Ishikawa (cell line): ENCODE measurements around the gene HAND1.

Source experiments
- CEBPB ChIP-seq: IDR thresholded peaks from 2 replicates; pipeline ENCODE4 v1.6.1; 2012
- CREB1 ChIP-seq: IDR thresholded peaks from 2 replicates; pipeline ENCODE4 v1.6.1; 2012; ENCODE audit warnings: low read depth
- EGR1 ChIP-seq: IDR thresholded peaks from 2 replicates; pipeline ENCODE4 v1.6.1; 2012
- EP300 ChIP-seq: IDR thresholded peaks from 2 replicates; pipeline ENCODE4 v1.6.1; 2012; ENCODE audit warnings: borderline replicate concordance
- FOXM1 ChIP-seq: IDR thresholded peaks from 2 replicates; pipeline ENCODE4 v1.6.1; 2012; ENCODE audit warnings: low read depth, borderline replicate concordance
- NFIC ChIP-seq: IDR thresholded peaks from 2 replicates; pipeline ENCODE4 v1.6.1; 2012
- RAD21 ChIP-seq: IDR thresholded peaks from 2 replicates; pipeline ENCODE4 v1.6.1; 2012; ENCODE audit warnings: low read depth
- TAF1 ChIP-seq: IDR thresholded peaks from 2 replicates; pipeline ENCODE4 v1.6.1; 2012; ENCODE audit warnings: low read depth, mild to moderate bottlenecking
- TCF12 ChIP-seq: IDR thresholded peaks from 2 replicates; pipeline ENCODE4 v1.6.1; 2012; ENCODE audit warnings: low read depth
- TEAD4 ChIP-seq: IDR thresholded peaks from 2 replicates; pipeline ENCODE4 v1.6.1; 2012
- YY1 ChIP-seq: IDR thresholded peaks from 2 replicates; pipeline ENCODE4 v1.6.1; 2012; ENCODE audit warnings: low read depth
- ZBTB7A ChIP-seq: IDR thresholded peaks from 2 replicates; pipeline ENCODE4 v1.6.1; 2012; ENCODE audit warnings: low read depth
- TF ChIP-seq, protein P1 (sequence below): IDR thresholded peaks from 2 replicates; pipeline ENCODE4 v1.6.1; 2012; ENCODE audit warnings: low read depth, mild to moderate bottlenecking
- TF ChIP-seq, protein P2 (sequence below): IDR thresholded peaks from 2 replicates; pipeline ENCODE4 v1.6.1; 2012
- TF ChIP-seq, protein P3 (sequence below): IDR thresholded peaks from 2 replicates; pipeline ENCODE4 v1.6.1; 2012

Gene HAND1

DNA sequence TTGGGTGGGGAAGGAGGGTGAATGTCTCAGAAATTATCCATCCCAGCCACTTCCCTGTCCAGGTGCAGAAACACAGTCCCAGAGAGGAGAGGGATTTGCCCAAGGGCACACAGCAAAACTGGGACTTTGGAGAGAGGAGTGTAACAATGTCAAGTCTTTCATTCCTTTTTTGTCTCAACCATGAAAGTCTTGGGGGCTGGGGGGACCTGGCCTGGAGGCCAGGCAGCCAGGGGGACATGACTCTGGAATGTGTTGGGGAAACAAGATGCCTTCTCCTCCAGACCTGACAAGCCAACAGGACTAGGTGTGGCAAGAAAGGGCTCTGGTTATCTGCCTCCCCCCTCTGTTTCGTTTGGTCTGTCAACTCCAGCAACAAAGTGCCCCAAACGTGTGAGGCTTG is 13.9 kb upstream of the HAND1 start:
- TF ChIP-seq, protein P1, sequence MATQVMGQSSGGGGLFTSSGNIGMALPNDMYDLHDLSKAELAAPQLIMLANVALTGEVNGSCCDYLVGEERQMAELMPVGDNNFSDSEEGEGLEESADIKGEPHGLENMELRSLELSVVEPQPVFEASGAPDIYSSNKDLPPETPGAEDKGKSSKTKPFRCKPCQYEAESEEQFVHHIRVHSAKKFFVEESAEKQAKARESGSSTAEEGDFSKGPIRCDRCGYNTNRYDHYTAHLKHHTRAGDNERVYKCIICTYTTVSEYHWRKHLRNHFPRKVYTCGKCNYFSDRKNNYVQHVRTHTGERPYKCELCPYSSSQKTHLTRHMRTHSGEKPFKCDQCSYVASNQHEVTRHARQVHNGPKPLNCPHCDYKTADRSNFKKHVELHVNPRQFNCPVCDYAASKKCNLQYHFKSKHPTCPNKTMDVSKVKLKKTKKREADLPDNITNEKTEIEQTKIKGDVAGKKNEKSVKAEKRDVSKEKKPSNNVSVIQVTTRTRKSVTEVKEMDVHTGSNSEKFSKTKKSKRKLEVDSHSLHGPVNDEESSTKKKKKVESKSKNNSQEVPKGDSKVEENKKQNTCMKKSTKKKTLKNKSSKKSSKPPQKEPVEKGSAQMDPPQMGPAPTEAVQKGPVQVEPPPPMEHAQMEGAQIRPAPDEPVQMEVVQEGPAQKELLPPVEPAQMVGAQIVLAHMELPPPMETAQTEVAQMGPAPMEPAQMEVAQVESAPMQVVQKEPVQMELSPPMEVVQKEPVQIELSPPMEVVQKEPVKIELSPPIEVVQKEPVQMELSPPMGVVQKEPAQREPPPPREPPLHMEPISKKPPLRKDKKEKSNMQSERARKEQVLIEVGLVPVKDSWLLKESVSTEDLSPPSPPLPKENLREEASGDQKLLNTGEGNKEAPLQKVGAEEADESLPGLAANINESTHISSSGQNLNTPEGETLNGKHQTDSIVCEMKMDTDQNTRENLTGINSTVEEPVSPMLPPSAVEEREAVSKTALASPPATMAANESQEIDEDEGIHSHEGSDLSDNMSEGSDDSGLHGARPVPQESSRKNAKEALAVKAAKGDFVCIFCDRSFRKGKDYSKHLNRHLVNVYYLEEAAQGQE: no peak
- TF ChIP-seq FOXM1: no peak
- TF ChIP-seq ZBTB7A: no peak
- TF ChIP-seq EGR1: no peak
- no peak for TF ChIP-seq YY1
- no peak for TF ChIP-seq EP300
- TF ChIP-seq, protein P2, sequence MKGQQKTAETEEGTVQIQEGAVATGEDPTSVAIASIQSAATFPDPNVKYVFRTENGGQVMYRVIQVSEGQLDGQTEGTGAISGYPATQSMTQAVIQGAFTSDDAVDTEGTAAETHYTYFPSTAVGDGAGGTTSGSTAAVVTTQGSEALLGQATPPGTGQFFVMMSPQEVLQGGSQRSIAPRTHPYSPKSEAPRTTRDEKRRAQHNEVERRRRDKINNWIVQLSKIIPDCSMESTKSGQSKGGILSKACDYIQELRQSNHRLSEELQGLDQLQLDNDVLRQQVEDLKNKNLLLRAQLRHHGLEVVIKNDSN: no peak
- no peak for TF ChIP-seq NFIC
- TF ChIP-seq TCF12: no peak
- no peak for TF ChIP-seq CREB1

DNA sequence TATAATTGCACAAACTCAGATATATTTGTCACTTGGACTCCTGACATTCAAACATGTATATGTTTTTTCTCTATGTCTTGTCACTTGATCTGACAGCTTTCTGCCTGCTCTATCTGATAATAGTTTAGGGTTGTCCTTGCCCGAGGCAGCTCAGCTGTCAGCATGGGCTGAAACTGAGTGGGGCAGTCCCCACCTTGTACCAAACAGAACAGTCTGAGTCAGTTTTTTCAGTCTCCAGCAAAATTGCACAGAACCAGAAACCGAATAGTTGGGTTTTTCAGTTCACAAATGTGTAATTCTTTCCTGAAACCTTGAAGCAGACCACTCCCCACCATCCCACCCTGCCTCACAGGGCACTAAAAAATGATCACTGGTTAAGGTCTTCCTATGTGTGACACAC is 9.5 kb upstream of the HAND1 start:
- TF ChIP-seq ZBTB7A: no peak
- no peak for TF ChIP-seq CREB1
- no peak for TF ChIP-seq YY1
- TF ChIP-seq, protein P2: no peak
- no peak for TF ChIP-seq EP300
- TF ChIP-seq EGR1: no peak
- TF ChIP-seq, protein P1: no peak
- TF ChIP-seq TEAD4: no peak

DNA sequence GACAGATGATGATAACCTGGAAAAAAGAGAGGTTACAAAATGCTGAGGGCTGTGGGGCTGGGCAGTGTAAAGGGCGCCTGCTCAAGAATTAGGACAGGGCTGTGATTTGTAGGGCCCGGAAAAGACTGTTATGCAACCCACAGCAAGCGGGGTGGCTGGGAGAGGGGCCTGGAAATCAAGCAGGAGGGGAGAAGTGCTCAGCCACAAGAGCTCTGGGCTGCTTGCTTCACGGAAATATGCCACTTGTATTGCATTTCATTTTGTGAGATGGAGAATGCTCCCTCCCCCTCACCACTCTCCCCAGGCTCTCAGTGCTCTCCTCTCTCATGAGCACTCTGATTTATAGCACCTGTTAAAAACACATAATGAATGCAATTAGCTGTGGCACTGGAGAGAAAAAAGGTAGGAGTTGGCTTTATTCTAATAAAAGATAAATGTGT is 8.4 kb upstream of the HAND1 start:
- TF ChIP-seq, protein P2: no peak
- TF ChIP-seq EGR1 (no peak), TAF1 (no peak), FOXM1 (no peak), CEBPB (no peak), ZBTB7A (no peak), EP300 (no peak), RAD21 (no peak), TCF12 (no peak), YY1 (no peak), TEAD4 (no peak), NFIC (no peak)
- TF ChIP-seq, protein P3, sequence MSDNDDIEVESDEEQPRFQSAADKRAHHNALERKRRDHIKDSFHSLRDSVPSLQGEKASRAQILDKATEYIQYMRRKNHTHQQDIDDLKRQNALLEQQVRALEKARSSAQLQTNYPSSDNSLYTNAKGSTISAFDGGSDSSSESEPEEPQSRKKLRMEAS: no peak

DNA sequence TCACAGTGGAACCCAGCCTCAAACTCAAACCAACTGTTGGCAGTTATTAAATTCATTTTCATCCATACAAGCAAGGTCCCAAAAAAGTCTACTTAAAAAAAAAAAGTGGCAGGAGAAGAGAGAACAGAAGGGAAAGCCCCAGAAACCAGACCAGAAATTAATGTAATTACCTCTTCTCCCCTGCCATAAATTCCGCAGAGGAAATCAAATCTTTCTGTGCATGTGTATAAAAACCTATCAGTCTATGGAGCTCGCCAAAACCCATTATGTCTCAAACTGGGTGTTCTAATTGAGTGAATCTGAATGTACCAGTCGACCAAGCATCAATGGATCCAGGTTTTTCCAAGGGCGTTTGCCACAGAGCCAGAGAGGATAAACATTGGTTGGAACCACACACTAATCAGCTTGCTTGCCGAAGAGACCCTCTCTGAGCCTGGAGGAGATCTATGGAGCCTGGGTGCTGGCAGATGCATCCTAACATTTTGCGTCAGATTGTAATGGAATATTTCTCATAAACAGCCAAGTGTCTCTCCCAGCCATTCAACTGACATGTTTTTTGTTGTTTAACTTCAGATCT is 7.9 kb upstream of the HAND1 start:
- TF ChIP-seq ZBTB7A (no peak), EP300 (no peak), TAF1 (no peak), TCF12 (no peak), NFIC (no peak), CREB1 (no peak), EGR1 (no peak), CEBPB (no peak), RAD21 (no peak)
- TF ChIP-seq, protein P3: no peak

DNA sequence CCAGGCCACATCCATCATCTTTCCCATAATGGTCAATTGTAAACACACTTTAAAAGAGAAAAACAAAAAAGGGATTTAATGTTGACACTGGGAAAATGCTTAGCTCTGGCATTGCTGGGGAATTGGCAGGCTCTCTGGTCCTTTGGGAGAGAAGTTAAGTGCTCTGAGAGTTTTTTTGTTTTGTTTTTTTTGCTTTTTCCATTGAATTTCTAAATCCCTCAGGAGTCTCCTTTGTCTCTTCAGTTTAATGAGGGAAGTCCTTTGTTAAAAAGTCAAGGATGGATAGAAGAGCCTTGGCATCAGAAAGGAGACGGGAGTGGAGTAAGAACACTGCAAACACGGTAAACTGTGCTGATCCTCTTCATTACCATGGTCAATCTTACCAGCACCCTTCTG is 7.1 kb upstream of the HAND1 start:
- TF ChIP-seq CEBPB: no peak
- TF ChIP-seq, protein P2: no peak
- no peak for TF ChIP-seq ZBTB7A
- TF ChIP-seq, protein P3: no peak
- no peak for TF ChIP-seq EGR1
- TF ChIP-seq TAF1: no peak
- TF ChIP-seq, protein P1: no peak
- no peak for TF ChIP-seq NFIC
- no peak for TF ChIP-seq TEAD4
- TF ChIP-seq FOXM1: no peak
- TF ChIP-seq RAD21: no peak
- TF ChIP-seq CREB1: no peak
